DND-41 (cell line): Measurements from ENCODE around the gene SCAF1.

ENCODE experiments used
- ATAC-seq: fragments of 200-7000 bp; cut with Tn5 transposase; 3 replicates; pipeline ENCODE4 v1.9.1; 2021; ENCODE audit warnings: low read depth; ENCODE audit not compliant: insufficient read depth
- DNase-seq: peaks from one replicate; pipeline ENCODE4 v3.0.0-alpha.2; 2020
- H2AFZ ChIP-seq: 2 replicates; pipeline ENCODE4 v1.6.0; 2012; ENCODE audit warnings: low read depth, low read length
- H3K27ac ChIP-seq: 2 replicates; pipeline ENCODE4 v1.5.1; 2012; ENCODE audit warnings: low read length, inconsistent platforms
- H3K27me3 ChIP-seq: fragments of 200-600 bp; sonication (generic); 2 replicates; pipeline ENCODE4 v1.6.0; 2012; ENCODE audit warnings: low read length, mild to moderate bottlenecking, inconsistent platforms; ENCODE audit not compliant: insufficient read depth, poor library complexity
- H3K36me3 ChIP-seq: 2 replicates; pipeline ENCODE4 v1.5.1; 2012; ENCODE audit warnings: low read length, inconsistent platforms; ENCODE audit not compliant: insufficient read depth
- H3K4me1 ChIP-seq: 2 replicates; pipeline ENCODE4 v1.5.1; 2012; ENCODE audit warnings: mild to moderate bottlenecking, low read length; ENCODE audit not compliant: insufficient read depth
- H3K4me2 ChIP-seq: 2 replicates; pipeline ENCODE4 v1.6.0; 2012; ENCODE audit warnings: mild to moderate bottlenecking, moderate library complexity, low read length, inconsistent platforms; ENCODE audit not compliant: insufficient read depth
- H3K4me3 ChIP-seq, 2 experiments: fragments of 200-600 bp in 1 of 2; shearing (Covaris generic) in 1 of 2; 2 replicates each; pipeline ENCODE4 v1.5.1; 2012 to 2016; ENCODE audit warnings: inconsistent platforms in 2 of 2, low read length in 2 of 2, mild to moderate bottlenecking in 2 of 2, low read depth in 1 of 2, moderate library complexity in 1 of 2
- H3K79me2 ChIP-seq: 2 replicates; pipeline ENCODE4 v1.6.0; 2012; ENCODE audit warnings: low read length, inconsistent platforms; ENCODE audit not compliant: insufficient read depth
- H3K9ac ChIP-seq: 2 replicates; pipeline ENCODE4 v1.6.0; 2012; ENCODE audit warnings: low read depth, mild to moderate bottlenecking, inconsistent platforms, low read length, moderate library complexity
- H3K9me3 ChIP-seq: 2 replicates; pipeline ENCODE4 v1.5.1; 2012; ENCODE audit warnings: low read length, moderate library complexity, mild to moderate bottlenecking, inconsistent platforms; ENCODE audit not compliant: insufficient read depth, severe bottlenecking
- H4K20me1 ChIP-seq: 2 replicates; pipeline ENCODE4 v1.6.0; 2012; ENCODE audit warnings: low read length; ENCODE audit not compliant: insufficient read depth
- EZH2 ChIP-seq: IDR thresholded peaks from 3 replicates; pipeline ENCODE4 v1.6.1; 2012; ENCODE audit warnings: borderline replicate concordance, low read depth, mild to moderate bottlenecking, moderate library complexity, low read length, inconsistent platforms; ENCODE audit not compliant: severe bottlenecking
- TF ChIP-seq, protein P1 (sequence below): IDR thresholded peaks from 2 replicates; pipeline ENCODE4 v1.5.1; 2012; ENCODE audit warnings: borderline replicate concordance, low read length, moderate library complexity, mild to moderate bottlenecking; ENCODE audit not compliant: poor library complexity, severe bottlenecking; ENCODE audit errors: extremely low read depth

Gene SCAF1

DNA sequence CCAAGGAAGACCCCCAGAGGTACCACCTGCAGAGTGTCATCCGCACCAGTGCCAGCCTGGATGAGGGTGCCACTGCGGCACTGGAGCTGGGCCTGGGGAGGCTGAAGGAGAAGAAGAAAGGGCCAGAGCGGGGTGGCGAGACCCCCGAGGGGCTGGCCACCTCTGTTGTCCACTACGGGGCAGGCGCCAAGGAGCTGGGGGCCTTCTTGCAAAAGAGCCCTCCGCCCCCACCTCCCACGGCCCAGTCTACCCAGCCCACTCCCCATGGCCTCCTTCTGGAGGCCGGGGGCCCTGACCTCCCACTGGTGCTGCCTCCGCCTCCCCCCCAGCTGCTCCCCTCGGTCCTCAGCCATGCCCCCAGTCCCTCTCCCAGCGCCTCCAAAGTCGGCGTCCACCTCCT, 45.6 kb upstream of the SCAF1 start:
- H3K9ac ChIP-seq: no peak overlapping the region
- H4K20me1 ChIP-seq: peaks cover 74% of the 10 kb centered on the region
- no peak overlapping the region for H3K4me3 ChIP-seq
- no peaks in the 10 kb centered on the region for H3K9me3 ChIP-seq
- H3K27ac ChIP-seq: no peak overlapping the region
- no peaks in the 10 kb centered on the region for H3K27me3 ChIP-seq
- no peak for TF ChIP-seq EZH2
- TF ChIP-seq, protein P1, sequence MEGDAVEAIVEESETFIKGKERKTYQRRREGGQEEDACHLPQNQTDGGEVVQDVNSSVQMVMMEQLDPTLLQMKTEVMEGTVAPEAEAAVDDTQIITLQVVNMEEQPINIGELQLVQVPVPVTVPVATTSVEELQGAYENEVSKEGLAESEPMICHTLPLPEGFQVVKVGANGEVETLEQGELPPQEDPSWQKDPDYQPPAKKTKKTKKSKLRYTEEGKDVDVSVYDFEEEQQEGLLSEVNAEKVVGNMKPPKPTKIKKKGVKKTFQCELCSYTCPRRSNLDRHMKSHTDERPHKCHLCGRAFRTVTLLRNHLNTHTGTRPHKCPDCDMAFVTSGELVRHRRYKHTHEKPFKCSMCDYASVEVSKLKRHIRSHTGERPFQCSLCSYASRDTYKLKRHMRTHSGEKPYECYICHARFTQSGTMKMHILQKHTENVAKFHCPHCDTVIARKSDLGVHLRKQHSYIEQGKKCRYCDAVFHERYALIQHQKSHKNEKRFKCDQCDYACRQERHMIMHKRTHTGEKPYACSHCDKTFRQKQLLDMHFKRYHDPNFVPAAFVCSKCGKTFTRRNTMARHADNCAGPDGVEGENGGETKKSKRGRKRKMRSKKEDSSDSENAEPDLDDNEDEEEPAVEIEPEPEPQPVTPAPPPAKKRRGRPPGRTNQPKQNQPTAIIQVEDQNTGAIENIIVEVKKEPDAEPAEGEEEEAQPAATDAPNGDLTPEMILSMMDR: no peak
- no peak for DNase-seq
- no peak overlapping the region for H2AFZ ChIP-seq
- peaks cover 82% of the 10 kb centered on the region for H3K79me2 ChIP-seq
- peaks cover 20% of the 10 kb centered on the region for H3K4me1 ChIP-seq
- peaks cover 83% of the 10 kb centered on the region for H3K36me3 ChIP-seq
- ATAC-seq: no peak
- H3K4me2 ChIP-seq: no peak overlapping the region

DNA sequence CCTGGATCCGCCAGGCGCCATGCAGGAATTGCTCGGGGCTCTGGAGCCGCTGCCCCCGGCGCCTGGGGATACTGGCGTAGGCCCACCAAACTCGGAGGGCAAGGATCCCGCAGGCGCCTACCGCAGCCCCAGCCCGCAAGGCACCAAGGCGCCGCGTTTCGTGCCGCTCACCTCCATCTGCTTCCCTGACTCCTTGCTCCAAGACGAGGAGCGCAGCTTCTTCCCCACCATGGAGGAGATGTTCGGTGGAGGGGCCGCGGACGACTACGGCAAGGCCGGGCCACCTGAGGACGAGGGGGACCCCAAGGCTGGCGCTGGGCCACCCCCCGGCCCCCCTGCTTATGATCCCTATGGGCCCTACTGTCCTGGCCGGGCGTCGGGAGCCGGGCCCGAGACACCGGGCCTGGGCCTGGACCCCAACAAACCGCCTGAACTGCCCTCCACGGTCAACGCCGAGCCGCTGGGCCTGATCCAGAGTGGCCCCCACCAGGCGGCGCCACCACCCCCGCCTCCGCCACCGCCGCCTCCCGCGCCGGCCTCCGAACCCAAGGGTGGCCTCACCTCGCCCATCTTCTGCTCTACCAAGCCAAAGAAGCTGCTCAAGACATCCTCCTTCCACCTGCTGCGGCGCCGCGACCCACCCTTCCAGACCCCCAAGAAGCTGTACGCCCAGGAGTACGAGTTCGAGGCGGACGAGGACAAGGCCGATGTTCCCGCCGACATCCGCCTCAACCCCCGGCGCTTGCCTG, 44.9 kb upstream of the SCAF1 start:
- Histone ChIP-seq H3K9ac (no peak overlapping the region), H3K79me2 (peaks cover 81% of the 10 kb centered on the region), H4K20me1 (peaks cover 80% of the 10 kb centered on the region), H3K9me3 (no peaks in the 10 kb centered on the region), H3K4me2 (no peak overlapping the region), H2AFZ (no peak overlapping the region), H3K4me1 (peaks cover 18% of the 10 kb centered on the region), H3K4me3 (no peak overlapping the region), H3K36me3 (peaks cover 90% of the 10 kb centered on the region), H3K27me3 (no peaks in the 10 kb centered on the region), H3K27ac (no peak overlapping the region)
- ATAC-seq (no peak), DNase-seq (no peak)
- TF ChIP-seq, protein P1: no peak
- TF ChIP-seq EZH2: no peak

DNA sequence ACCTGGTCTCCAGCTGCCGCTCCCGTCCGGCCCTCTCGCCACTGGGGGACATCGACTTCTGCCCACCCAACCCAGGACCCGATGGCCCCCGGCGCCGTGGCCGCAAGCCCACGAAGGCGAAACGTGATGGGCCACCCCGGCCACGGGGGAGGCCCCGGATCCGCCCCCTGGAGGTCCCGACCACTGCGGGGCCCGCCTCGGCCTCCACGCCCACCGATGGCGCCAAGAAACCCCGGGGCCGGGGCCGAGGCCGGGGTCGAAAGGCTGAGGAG, 44.4 kb upstream of the SCAF1 start:
- DNase-seq (no peak), ATAC-seq (no peak)
- H3K4me3 ChIP-seq: no peak overlapping the region
- no peaks in the 10 kb centered on the region for H3K9me3 ChIP-seq
- peaks cover 13% of the 10 kb centered on the region for H3K4me1 ChIP-seq
- peaks cover 81% of the 10 kb centered on the region for H3K79me2 ChIP-seq
- no peak overlapping the region for H2AFZ ChIP-seq
- no peaks in the 10 kb centered on the region for H3K27me3 ChIP-seq
- no peak for TF ChIP-seq EZH2
- TF ChIP-seq, protein P1: no peak
- H3K36me3 ChIP-seq: peaks cover 90% of the 10 kb centered on the region
- H3K27ac ChIP-seq: no peak overlapping the region
- H3K9ac ChIP-seq: no peak overlapping the region
- H4K20me1 ChIP-seq: peaks cover 80% of the 10 kb centered on the region
- no peak overlapping the region for H3K4me2 ChIP-seq
